Measurements from ENCODE around the gene TRPT1.

Gene TRPT1

GRCh38 chr11:64178203-64178602 lies 47.8 kb downstream of the TRPT1 start:
- no peak for DNase-seq (ENCODE audit: low read depth)

- no peak for DNase-seq (ENCODE audit: low read depth)
Measured at GRCh38 chr11:64176751-64177150, 49.2 kb downstream of the TRPT1 start.
